ENCODE results near the gene WNT10A. TPM values are rescaled to one million over a fixed set of nuclear protein-coding genes. Genes with fewer than 3 reads are reported as not detected.

The WNT10A gene
- total RNA-seq, 1 donor from 2014 or later = not detected

GRCh38 chr2:218854860-218855259, 25.8 kb upstream of the WNT10A start:
- Mint-ChIP-seq H3K4me1 (ENCODE audit: low read depth) (peaks cover 3% of the 10 kb centered on the region), H3K27me3 (peaks cover 74% of the 10 kb centered on the region), H3K9me3 (ENCODE audit: low read depth) (no peaks in the 10 kb centered on the region), H3K4me3 (ENCODE audit: low read depth) (no peak overlapping the region), H3K27ac (no peak overlapping the region), H3K36me3 (ENCODE audit: insufficient read depth) (no peaks in the 10 kb centered on the region)
- DNase-seq (ENCODE audit: low spot score, unreplicated experiment) = no peak
- TF ChIP-seq CTCF (IDR thresholded peaks at IDR 0.05; ENCODE audit: unreplicated experiment) = no peak

GRCh38 chr2:218855305-218856166, 25.1 kb upstream of the WNT10A start:
- Mint-ChIP-seq H3K27me3 (peaks cover 77% of the 10 kb centered on the region), H3K4me1 (ENCODE audit: low read depth) (peaks cover 8% of the 10 kb centered on the region)
- DNase-seq (ENCODE audit: low spot score, unreplicated experiment) = no peak

GRCh38 chr2:218856167-218856895, 24.3 kb upstream of the WNT10A start:
- Mint-ChIP-seq H3K36me3 (ENCODE audit: insufficient read depth) (no peaks in the 10 kb centered on the region), H3K9me3 (ENCODE audit: low read depth) (no peaks in the 10 kb centered on the region), H3K27me3 (peaks cover 81% of the 10 kb centered on the region), H3K27ac (no peak overlapping the region), H3K4me1 (ENCODE audit: low read depth) (peaks cover 11% of the 10 kb centered on the region), H3K4me3 (ENCODE audit: low read depth) (no peak overlapping the region)
- TF ChIP-seq CTCF (IDR thresholded peaks at IDR 0.05; ENCODE audit: unreplicated experiment) = no peak
- no peak for DNase-seq (ENCODE audit: low spot score, unreplicated experiment)

More at GRCh38 chr2:218855305-218856166, 25.1 kb upstream of the WNT10A start:
- H3K9me3 Mint-ChIP-seq (ENCODE audit: low read depth) = no peaks in the 10 kb centered on the region
- no peaks in the 10 kb centered on the region for H3K36me3 Mint-ChIP-seq (ENCODE audit: insufficient read depth)
- H3K4me3 Mint-ChIP-seq (ENCODE audit: low read depth) = no peak overlapping the region
- no peak for TF ChIP-seq CTCF (IDR thresholded peaks at IDR 0.05; ENCODE audit: unreplicated experiment)
- H3K27ac Mint-ChIP-seq = no peak overlapping the region

- Mint-ChIP-seq H3K36me3 (ENCODE audit: insufficient read depth) (no peaks in the 10 kb centered on the region), H3K27ac (no peak overlapping the region), H3K4me3 (ENCODE audit: low read depth) (no peak overlapping the region), H3K4me1 (ENCODE audit: low read depth) (peaks cover 11% of the 10 kb centered on the region), H3K9me3 (ENCODE audit: low read depth) (no peaks in the 10 kb centered on the region), H3K27me3 (peaks cover 86% of the 10 kb centered on the region)
- no peak for DNase-seq (ENCODE audit: low spot score, unreplicated experiment)
- TF ChIP-seq CTCF (IDR thresholded peaks at IDR 0.05; ENCODE audit: unreplicated experiment) = no peak
These were observed 23.8 kb upstream of the WNT10A start for GRCh38 chr2:218856896-218857243.

- no peak for DNase-seq (ENCODE audit: low spot score, unreplicated experiment)
- Mint-ChIP-seq H3K36me3 (ENCODE audit: insufficient read depth) (no peaks in the 10 kb centered on the region), H3K4me3 (ENCODE audit: low read depth) (no peak overlapping the region), H3K4me1 (ENCODE audit: low read depth) (peaks cover 11% of the 10 kb centered on the region), H3K9me3 (ENCODE audit: low read depth) (no peaks in the 10 kb centered on the region), H3K27ac (no peak overlapping the region), H3K27me3 (peaks cover 90% of the 10 kb centered on the region)
- no peak for TF ChIP-seq CTCF (IDR thresholded peaks at IDR 0.05; ENCODE audit: unreplicated experiment)
These were observed 23.1 kb upstream of the WNT10A start for GRCh38 chr2:218857371-218858137.
